ENCODE results near the gene GADL1.

The GADL1 gene

GRCh38 chr3:30719536-30719935, 174.9 kb downstream of the GADL1 start:
- DNase-seq: no peak

- no peak for DNase-seq
These were observed 180.5 kb downstream of the GADL1 start for GRCh38 chr3:30713885-30714503.

GRCh38 chr3:30712991-30713390, 181.5 kb downstream of the GADL1 start:
- no peak for DNase-seq

- no peak for DNase-seq
These were observed 182.6 kb downstream of the GADL1 start for GRCh38 chr3:30711867-30712266.

- DNase-seq: no peak
These were observed 183.3 kb downstream of the GADL1 start for GRCh38 chr3:30711151-30711550.

GRCh38 chr3:30710017-30710416, 184.4 kb downstream of the GADL1 start:
- no peak for DNase-seq

- DNase-seq: no peak
These were observed 186.0 kb downstream of the GADL1 start for GRCh38 chr3:30708472-30708871.

- no peak for DNase-seq
These were observed 186.6 kb downstream of the GADL1 start for GRCh38 chr3:30707825-30708224.

- no peak for DNase-seq
These were observed 189.2 kb downstream of the GADL1 start for GRCh38 chr3:30704931-30705890.

GRCh38 chr3:30702828-30703397, 191.5 kb downstream of the GADL1 start:
- DNase-seq: no peak

GRCh38 chr3:30702038-30702827, 192.2 kb downstream of the GADL1 start:
- no peak for DNase-seq

- no peak for DNase-seq
These were observed 193.6 kb downstream of the GADL1 start for GRCh38 chr3:30700702-30701321.

- DNase-seq: no peak
These were observed 194.5 kb downstream of the GADL1 start for GRCh38 chr3:30699927-30700326.

- DNase-seq: no peak
These were observed 195.9 kb downstream of the GADL1 start for GRCh38 chr3:30698549-30698948.

- DNase-seq: no peak
These were observed 197.6 kb downstream of the GADL1 start for GRCh38 chr3:30696896-30697295.

GRCh38 chr3:30696403-30696819, 198.1 kb downstream of the GADL1 start:
- DNase-seq: no peak

- DNase-seq: no peak
These were observed 199.0 kb downstream of the GADL1 start for GRCh38 chr3:30695302-30696061.

- no peak for DNase-seq
These were observed 199.8 kb downstream of the GADL1 start for GRCh38 chr3:30694668-30695067.

- DNase-seq: no peak
These were observed 200.3 kb downstream of the GADL1 start for GRCh38 chr3:30694148-30694547.

GRCh38 chr3:30693470-30694120, 200.9 kb downstream of the GADL1 start:
- DNase-seq: peak; percentile 77

GRCh38 chr3:30692498-30693130, 201.8 kb downstream of the GADL1 start:
- DNase-seq: no peak
